Peyer's patch (tissue), 4 donors: ENCODE results near the gene ZMIZ2.

Experiments
- POLR2A ChIP-seq, 2 donors: fragments of 450-650 bp; IDR thresholded peaks; one replicate each; pipeline ENCODE4 v1.5.1; 2017; ENCODE audit warnings: antibody characterized with exemption in 2 of 2, mild to moderate bottlenecking in 2 of 2, moderate library complexity in 2 of 2
- TF ChIP-seq, protein P1 (sequence below), 6 experiments: fragments of 450-650 bp in 4 of 6; fragments of 200-600 bp in 2 of 6; sonication (generic) in 1 of 6; IDR thresholded peaks; one replicate each; pipeline ENCODE4 v1.5.1; 2017 to 2019; ENCODE audit warnings: antibody characterized with exemption in 6 of 6, mild to moderate bottlenecking in 3 of 6, moderate library complexity in 1 of 6

DNA sequence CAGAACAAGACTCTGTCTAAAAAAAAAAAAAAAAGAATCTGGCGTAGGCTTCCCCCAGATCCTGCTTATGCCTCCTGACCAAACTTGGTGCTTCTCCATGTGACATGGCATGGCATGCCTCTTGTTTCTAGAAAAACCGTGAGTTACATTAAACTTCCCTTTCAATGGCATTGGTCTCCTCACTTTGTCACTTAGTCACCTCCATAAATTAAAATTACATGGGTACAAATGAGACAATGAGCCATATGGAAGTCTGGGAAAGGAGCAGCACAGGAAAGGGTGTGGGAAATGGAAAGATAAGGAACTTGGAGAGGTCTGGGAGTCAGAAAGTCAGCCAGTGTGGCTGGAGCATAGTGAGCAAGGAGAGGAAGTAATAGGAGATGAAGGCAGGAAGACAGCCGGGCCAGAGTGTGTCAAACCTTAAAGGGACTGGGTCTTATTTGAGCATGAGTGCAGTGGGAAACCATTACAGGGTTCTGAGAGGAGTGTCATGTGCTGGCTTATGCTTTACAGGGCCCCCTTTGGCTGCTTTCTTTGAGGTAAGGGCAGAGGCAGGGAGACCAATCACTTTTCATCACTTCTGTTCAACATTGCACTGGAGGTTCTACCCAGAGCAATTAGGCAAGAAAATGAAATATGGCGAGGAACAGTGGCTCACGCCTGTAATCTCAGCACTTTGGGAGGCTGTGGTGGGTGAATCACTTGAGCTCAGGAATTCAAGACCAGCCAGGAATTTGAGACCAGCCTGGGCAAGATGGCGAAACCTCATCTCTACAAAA, 21.3 kb upstream of the ZMIZ2 start:
- TF ChIP-seq POLR2A (IDR thresholded peaks at IDR 0.05), result no peak
- TF ChIP-seq, protein P1, sequence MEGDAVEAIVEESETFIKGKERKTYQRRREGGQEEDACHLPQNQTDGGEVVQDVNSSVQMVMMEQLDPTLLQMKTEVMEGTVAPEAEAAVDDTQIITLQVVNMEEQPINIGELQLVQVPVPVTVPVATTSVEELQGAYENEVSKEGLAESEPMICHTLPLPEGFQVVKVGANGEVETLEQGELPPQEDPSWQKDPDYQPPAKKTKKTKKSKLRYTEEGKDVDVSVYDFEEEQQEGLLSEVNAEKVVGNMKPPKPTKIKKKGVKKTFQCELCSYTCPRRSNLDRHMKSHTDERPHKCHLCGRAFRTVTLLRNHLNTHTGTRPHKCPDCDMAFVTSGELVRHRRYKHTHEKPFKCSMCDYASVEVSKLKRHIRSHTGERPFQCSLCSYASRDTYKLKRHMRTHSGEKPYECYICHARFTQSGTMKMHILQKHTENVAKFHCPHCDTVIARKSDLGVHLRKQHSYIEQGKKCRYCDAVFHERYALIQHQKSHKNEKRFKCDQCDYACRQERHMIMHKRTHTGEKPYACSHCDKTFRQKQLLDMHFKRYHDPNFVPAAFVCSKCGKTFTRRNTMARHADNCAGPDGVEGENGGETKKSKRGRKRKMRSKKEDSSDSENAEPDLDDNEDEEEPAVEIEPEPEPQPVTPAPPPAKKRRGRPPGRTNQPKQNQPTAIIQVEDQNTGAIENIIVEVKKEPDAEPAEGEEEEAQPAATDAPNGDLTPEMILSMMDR (IDR thresholded peaks at IDR 0.05), result no peak
